ENCODE results near the gene IQCH. TPM values are rescaled to one million over a fixed set of nuclear protein-coding genes. Genes with fewer than 3 reads are reported as not detected.
A peak's percentile ranks its signal among the peaks of the same experiment; 100 is the strongest.

The IQCH gene
- total RNA-seq, 1 experiment from 2014 or later = 1.1 TPM

- peaks cover 2% of the 10 kb centered on the region for H3K79me1 ChIP-seq (ENCODE audit: insufficient read depth, low read depth, low read length, poor library complexity, severe bottlenecking)
- H3K27ac Mint-ChIP-seq = peak overlapping the region; percentile 77 to 97 (median 94); a peak in 5 of 7 replicates
- no peak for DNase-seq
These were observed 893 bp upstream of the IQCH start for GRCh38 chr15:67253549-67254237.

More at GRCh38 chr15:67253549-67254237, 893 bp upstream of the IQCH start:
- Histone ChIP-seq H4K8ac (replicated peaks; ENCODE audit: insufficient read length, low read depth, low read length) (no peak overlapping the region), H3K79me2 (ENCODE audit: insufficient read depth, low read length) (peaks cover 2% of the 10 kb centered on the region; the same call in 1 of the 2 replicates), H3K27me3 (ENCODE audit: insufficient read depth, low read length) (no peaks in the 10 kb centered on the region), H3K14ac (ENCODE audit: insufficient read depth, low read length) (no peak overlapping the region), H3K23me2 (ENCODE audit: insufficient read length, low read depth, low read length, poor library complexity, severe bottlenecking) (no peaks in the 10 kb centered on the region), H2AFZ (ENCODE audit: low read length) (no peak overlapping the region), H2AK5ac (ENCODE audit: insufficient read length, low read length) (no peak overlapping the region), H4K91ac (ENCODE audit: insufficient read length, low read depth, low read length) (no peak overlapping the region), H3K4me2 (ENCODE audit: insufficient read depth, insufficient read length, low read length) (peak overlapping the region; percentile 75), H2BK20ac (ENCODE audit: low read depth, low read length, poor library complexity, severe bottlenecking) (no peak overlapping the region), H2BK120ac (ENCODE audit: low read depth, low read length, poor library complexity, severe bottlenecking) (no peak overlapping the region), H2BK5ac (ENCODE audit: insufficient read length, low read length) (no peak overlapping the region), H4K5ac (ENCODE audit: insufficient read length, low read depth, low read length) (no peak overlapping the region), H3K27ac (ENCODE audit: insufficient read length, low read depth, low read length) (no peak overlapping the region), H3K23ac (ENCODE audit: insufficient read length, low read depth, low read length) (no peak overlapping the region), H3T11ph (ENCODE audit: low read length) (no peak overlapping the region), H3K18ac (ENCODE audit: insufficient read length, low read depth, low read length) (no peak overlapping the region), H3K56ac (ENCODE audit: insufficient read length, low read depth, low read length) (no peak overlapping the region), H3K9ac (ENCODE audit: extremely low read depth, insufficient read length, low read length) (peak overlapping the region; percentile 28), H3K4ac (ENCODE audit: low read depth, low read length) (no peak overlapping the region), H3K9me3 (ENCODE audit: control insufficient read depth, low read depth, low read length) (no peaks in the 10 kb centered on the region), H4K20me1 (ENCODE audit: control insufficient read depth, insufficient read depth, insufficient read length) (no peaks in the 10 kb centered on the region), H2BK12ac (ENCODE audit: insufficient read length, low read depth, low read length) (no peak overlapping the region), H2BK15ac (ENCODE audit: low read depth, low read length) (no peak overlapping the region), H3K4me1 (ENCODE audit: insufficient read depth, low read length) (no peaks in the 10 kb centered on the region)
- peaks cover 5 to 13% of the 10 kb centered on the region in 2 experiments; a peak in 3 of 4 replicates for H3K4me1 Mint-ChIP-seq
- no CpG with 5 or more reads among the region's 15 CpGs for WGBS (ENCODE audit: extremely low coverage, insufficient read length, low lambda C conversion rate)
- H3K9me3 Mint-ChIP-seq = no peaks in the 10 kb centered on the region
- no peaks in the 10 kb centered on the region; a peak in 1 of 7 replicates for H3K36me3 Mint-ChIP-seq (ENCODE audit: insufficient read depth in 1 of 3, low read depth in 3 of 3)
- no peak for TF ChIP-seq CTCF (conservative IDR thresholded peaks at IDR 0.05)
- H3K4me3 Mint-ChIP-seq = peak overlapping the region; percentile 96 to 99
- peaks cover 23% of the 10 kb centered on the region for H3K27me3 Mint-ChIP-seq (ENCODE audit: low read depth)

All from H9 (cell line).